Stomach (tissue), 9 donors: Measurements from ENCODE around the gene LCE6A. TPM values are rescaled to one million over a fixed set of nuclear protein-coding genes. Genes with fewer than 3 reads are reported as not detected.

Experiments used
- DNase-seq, 2 donors: peaks; one replicate each; pipeline versions ENCODE4 v3.0.0 to v3.0.0-alpha.2; 2013 to 2019
- H3K27ac ChIP-seq, 5 donors: fragments of 200-600 bp in 4 of 5; sonication (generic) in 4 of 5; one replicate each; pipeline ENCODE4 v1.5.1; 2013 to 2019; ENCODE audit warnings: mild to moderate bottlenecking in 1 of 5, moderate library complexity in 1 of 5
- H3K27me3 ChIP-seq, 3 donors: fragments of 200-600 bp; sonication (generic); one replicate each; pipeline ENCODE4 v1.5.1; 2017 to 2019; ENCODE audit warnings: mixed run types in 1 of 3
- H3K36me3 ChIP-seq, 4 donors: fragments of 200-600 bp; sonication (generic); 1 replicate in 3 of 4; 2 replicates in 1 of 4; pipeline ENCODE4 v1.5.1; 2016 to 2019
- H3K4me1 ChIP-seq, 4 donors: fragments of 200-600 bp; sonication (generic); one replicate each; pipeline ENCODE4 v1.5.1; 2016 to 2019
- H3K4me3 ChIP-seq, 4 donors: fragments of 200-600 bp; sonication (generic) in 3 of 4; one replicate each; pipeline ENCODE4 v1.5.1; 2016 to 2019; ENCODE audit warnings: mild to moderate bottlenecking in 1 of 4
- H3K9me3 ChIP-seq, 4 donors: fragments of 200-600 bp; sonication (generic); one replicate each; pipeline ENCODE4 v1.5.1; 2016 to 2019
- EP300 ChIP-seq: sonication (generic); formaldehyde crosslinking; IDR thresholded peaks from one replicate; pipeline ENCODE4 v1.6.1; 2017; ENCODE audit warnings: antibody characterized with exemption
- POLR2A ChIP-seq, 4 donors: fragments of 450-650 bp; IDR thresholded peaks; one replicate each; pipeline ENCODE4 v1.6.1; 2016; ENCODE audit warnings: antibody characterized with exemption in 4 of 4, control low read depth in 2 of 4, mild to moderate bottlenecking in 1 of 4, moderate library complexity in 1 of 4
- POLR2AphosphoS5 ChIP-seq, 3 donors: sonication (generic); formaldehyde crosslinking; IDR thresholded peaks; one replicate each; pipeline ENCODE4 v1.6.1; 2016; ENCODE audit warnings: antibody characterized with exemption in 3 of 3
- WGBS, 5 donors: extraction: QIAGEN DNeasy Blood & Tissue Kit in 3 of 5; methylation state at CpG; one replicate each; pipeline versions ENCODE4 v1.1.5 to v1.1.7; 2013 to 2018; 5-methylcytosine and 5-hydroxymethylcytosine counted together
- intact Hi-C: fragments of 100-400 bp; cut with DNase I; formaldehyde crosslinking; loops from one replicate; pipeline ENCODE4 v1.15.1; 2023; ENCODE audit warnings: low total_unique reads
- polyA plus RNA-seq, 3 donors: library from polyadenylated mRNA; stranded (reverse); fragments of 200-250 nt; gene quantifications; one replicate each; pipeline ENCODE4 v1.2.3, GENCODE V29; 2013
- total RNA-seq, 5 donors: library from RNA; depleted of rRNA; stranded (reverse); fragments of >200 nt; gene quantifications; one replicate each; pipeline versions ENCODE4 v1.1.0 to v1.2.3, GENCODE V29; 2014 to 2016
- TF ChIP-seq, protein P1 (sequence below), 7 experiments: fragments of 450-650 bp in 4 of 7; fragments of 200-600 bp in 3 of 7; sonication (generic) in 3 of 7; IDR thresholded peaks; one replicate each; pipeline ENCODE4 v1.5.1; 2016 to 2019; ENCODE audit warnings: antibody characterized with exemption in 7 of 7, control low read depth in 2 of 7, mild to moderate bottlenecking in 1 of 7
- donor health status: healthy with polysubstance abuse.
- donor health status: Bipolar disorder and iron deficiency.
- donor health status: healthy.

The LCE6A gene
- total and polyA plus RNA-seq, 8 donors = not detected

DNA sequence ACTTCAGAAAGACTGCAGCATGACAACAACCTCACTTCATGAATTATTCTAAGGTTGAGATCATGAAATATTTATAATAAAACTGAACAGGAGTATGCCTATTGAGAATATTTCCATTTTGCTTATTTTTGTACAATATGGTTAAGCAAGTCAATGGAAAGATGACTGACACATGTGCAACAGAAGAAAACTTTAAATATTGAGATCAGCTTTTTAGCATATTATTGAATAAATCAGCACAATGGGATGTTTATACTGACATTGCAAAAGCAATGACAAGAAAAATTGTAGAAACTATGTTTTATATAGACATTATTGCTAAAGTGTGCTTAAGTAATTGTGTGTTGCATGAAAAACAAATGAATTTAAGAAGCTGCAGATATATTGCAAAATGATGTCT lies 21.8 kb downstream of the LCE6A start:
- no peaks in the 10 kb centered on the region for H3K27me3 ChIP-seq
- H3K36me3 ChIP-seq = no peaks in the 10 kb centered on the region
- intact Hi-C loops = no loop called here
- no peak overlapping the region for H3K27ac ChIP-seq
- H3K9me3 ChIP-seq = no peaks in the 10 kb centered on the region
- peaks cover 0 to 4% (median 0%) of the 10 kb centered on the region in 4 donors for H3K4me1 ChIP-seq
- no peak overlapping the region for H3K4me3 ChIP-seq
- DNase-seq = no peak
- TF ChIP-seq POLR2AphosphoS5 (IDR thresholded peaks at IDR 0.05) (no peak), POLR2A (IDR thresholded peaks at IDR 0.05) (no peak), EP300 (no peak)
- TF ChIP-seq, protein P1, sequence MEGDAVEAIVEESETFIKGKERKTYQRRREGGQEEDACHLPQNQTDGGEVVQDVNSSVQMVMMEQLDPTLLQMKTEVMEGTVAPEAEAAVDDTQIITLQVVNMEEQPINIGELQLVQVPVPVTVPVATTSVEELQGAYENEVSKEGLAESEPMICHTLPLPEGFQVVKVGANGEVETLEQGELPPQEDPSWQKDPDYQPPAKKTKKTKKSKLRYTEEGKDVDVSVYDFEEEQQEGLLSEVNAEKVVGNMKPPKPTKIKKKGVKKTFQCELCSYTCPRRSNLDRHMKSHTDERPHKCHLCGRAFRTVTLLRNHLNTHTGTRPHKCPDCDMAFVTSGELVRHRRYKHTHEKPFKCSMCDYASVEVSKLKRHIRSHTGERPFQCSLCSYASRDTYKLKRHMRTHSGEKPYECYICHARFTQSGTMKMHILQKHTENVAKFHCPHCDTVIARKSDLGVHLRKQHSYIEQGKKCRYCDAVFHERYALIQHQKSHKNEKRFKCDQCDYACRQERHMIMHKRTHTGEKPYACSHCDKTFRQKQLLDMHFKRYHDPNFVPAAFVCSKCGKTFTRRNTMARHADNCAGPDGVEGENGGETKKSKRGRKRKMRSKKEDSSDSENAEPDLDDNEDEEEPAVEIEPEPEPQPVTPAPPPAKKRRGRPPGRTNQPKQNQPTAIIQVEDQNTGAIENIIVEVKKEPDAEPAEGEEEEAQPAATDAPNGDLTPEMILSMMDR (IDR thresholded peaks at IDR 0.05) = no peak

DNA sequence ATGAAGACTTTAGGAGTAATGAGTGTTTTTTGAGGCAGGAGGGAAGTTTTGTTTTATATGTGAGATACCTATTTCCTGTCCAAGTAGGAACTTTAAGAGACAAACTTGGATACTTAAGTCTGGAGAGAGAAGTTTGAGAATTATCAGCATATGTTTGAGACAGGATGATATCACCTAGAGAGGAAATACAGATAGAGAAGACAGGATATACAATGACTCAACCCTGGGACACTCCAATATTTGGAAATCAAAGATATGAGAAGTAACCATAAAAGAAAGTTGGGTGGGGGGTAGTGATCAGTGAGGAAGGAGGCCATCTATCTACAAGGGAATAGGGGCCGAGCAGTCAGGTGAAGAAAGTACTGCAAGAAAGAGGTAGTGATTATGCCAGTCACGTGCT lies 23.7 kb downstream of the LCE6A start:
- Histone ChIP-seq H3K9me3 (no peaks in the 10 kb centered on the region), H3K4me3 (no peak overlapping the region), H3K4me1 (peaks cover 0 to 4% (median 0%) of the 10 kb centered on the region in 4 donors), H3K27me3 (no peaks in the 10 kb centered on the region), H3K27ac (no peak overlapping the region), H3K36me3 (no peaks in the 10 kb centered on the region)
- intact Hi-C loops = no loop called here
- DNase-seq = no peak
- TF ChIP-seq POLR2AphosphoS5 (IDR thresholded peaks at IDR 0.05) (no peak), POLR2A (IDR thresholded peaks at IDR 0.05) (no peak), EP300 (no peak)
- TF ChIP-seq, protein P1 (IDR thresholded peaks at IDR 0.05) = no peak
- 73 to 86% (median 81%) methylated on average over 2 of the region's 2 CpGs for WGBS, 5 donors

DNA sequence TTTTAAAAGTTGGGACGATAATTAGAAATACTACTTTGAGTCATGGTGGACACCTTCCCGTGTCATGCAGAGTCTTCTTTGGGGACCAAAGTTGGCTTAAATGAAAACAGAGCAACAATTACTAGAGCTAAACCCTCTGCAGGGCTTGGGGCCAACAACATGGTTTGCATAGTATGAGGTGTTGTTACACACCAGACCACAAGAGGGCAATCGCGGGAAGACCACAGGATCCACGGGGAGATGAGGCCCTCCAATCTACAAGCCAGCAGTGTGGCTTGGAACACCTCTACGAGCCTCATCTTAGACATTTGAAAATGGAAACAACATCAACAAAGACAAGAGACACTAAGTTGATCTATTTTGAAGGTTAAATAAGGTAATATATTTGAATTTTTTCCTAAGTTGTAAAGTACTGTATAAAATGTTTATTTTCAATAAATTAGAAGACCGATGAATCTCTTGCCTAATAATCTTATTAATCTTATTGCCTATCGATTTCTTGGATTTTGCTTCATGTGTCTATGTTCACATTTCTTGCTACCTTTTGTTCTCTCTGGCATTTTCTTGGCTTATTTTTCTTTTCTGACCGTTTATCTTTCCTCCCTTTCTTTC lies 27.3 kb downstream of the LCE6A start:
- Histone ChIP-seq H3K4me1 (no peaks in the 10 kb centered on the region), H3K27me3 (no peaks in the 10 kb centered on the region), H3K9me3 (no peaks in the 10 kb centered on the region), H3K4me3 (no peak overlapping the region), H3K36me3 (no peaks in the 10 kb centered on the region), H3K27ac (no peak overlapping the region)
- TF ChIP-seq, protein P1 (IDR thresholded peaks at IDR 0.05) = peak in 5 of 7 experiments; percentile 39 to 74 (median 66)
- TF ChIP-seq POLR2AphosphoS5 (IDR thresholded peaks at IDR 0.05) = peak in 1 of 3 donors; percentile 8
- no peak for TF ChIP-seq POLR2A (IDR thresholded peaks at IDR 0.05)
- DNase-seq = peak; percentile 75
- intact Hi-C loops = no loop called here
- WGBS, 5 donors = 30 to 34% (median 34%) methylated on average over 9 of the region's 9 CpGs

DNA sequence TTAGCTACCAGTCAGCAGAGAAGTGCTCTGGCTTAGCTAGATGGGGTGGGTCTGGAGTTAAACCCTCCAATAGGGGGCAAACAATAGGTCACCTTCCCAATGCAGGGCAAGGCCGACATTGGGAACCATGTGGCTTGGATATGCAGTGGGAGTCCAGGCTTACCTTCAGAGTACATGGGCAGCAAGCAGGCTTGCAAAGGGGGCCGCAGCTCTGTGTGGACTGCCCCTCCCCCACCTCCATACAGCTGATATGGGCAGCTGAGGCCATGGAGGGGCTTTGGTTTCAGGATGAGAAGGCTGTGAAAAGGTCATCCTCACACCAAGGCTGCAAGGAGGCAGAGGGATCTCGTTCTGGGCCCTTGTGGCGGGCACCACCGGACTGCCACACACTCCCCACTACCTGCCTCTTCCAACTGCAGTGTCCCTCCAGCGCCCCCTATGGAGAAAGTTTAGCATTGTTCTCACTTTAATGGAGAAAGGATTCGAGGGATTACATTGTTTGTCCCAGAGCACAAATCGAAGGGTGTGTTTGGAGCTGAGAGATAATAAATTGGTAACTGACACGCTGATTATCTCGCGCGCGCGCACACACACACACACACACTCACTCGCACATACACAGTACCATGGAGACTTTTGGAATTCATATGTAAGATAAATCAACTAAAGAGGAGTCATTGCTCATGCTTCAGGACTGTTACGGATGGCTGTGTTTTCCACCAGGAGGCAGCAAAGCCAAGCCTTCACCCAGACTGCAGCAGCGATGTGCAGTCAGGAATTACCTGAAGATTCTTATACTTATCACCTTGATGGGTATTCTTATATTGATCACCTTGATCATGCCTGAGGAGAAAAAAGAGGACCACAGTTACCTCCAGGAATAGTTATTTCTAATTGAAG lies 28.4 kb downstream of the LCE6A start:
- Histone ChIP-seq H3K36me3 (no peaks in the 10 kb centered on the region), H3K9me3 (no peaks in the 10 kb centered on the region), H3K4me1 (no peaks in the 10 kb centered on the region), H3K27me3 (no peaks in the 10 kb centered on the region), H3K27ac (no peak overlapping the region), H3K4me3 (no peak overlapping the region)
- no peak for TF ChIP-seq POLR2A (IDR thresholded peaks at IDR 0.05)
- no peak for TF ChIP-seq EP300
- no peak for TF ChIP-seq POLR2AphosphoS5 (IDR thresholded peaks at IDR 0.05)
- TF ChIP-seq, protein P1 (IDR thresholded peaks at IDR 0.05) = peak in 1 of 7 experiments; percentile 5
- peak in 1 of 2 donors; percentile 55 for DNase-seq
- intact Hi-C loops = no loop called here
- WGBS, 5 donors = 46 to 55% (median 49%) methylated on average over 8 to 17 of the region's 17 CpGs
